ENCODE measurements around the gene MTMR8. TPM values are rescaled to one million over a fixed set of nuclear protein-coding genes. Genes with fewer than 3 reads are reported as not detected.
"Not testable (repeated sequence)": the region's sequence is repeated elsewhere in the genome, so short reads cannot be mapped to it uniquely, and the experiment has no call there.

Gene MTMR8
- total RNA-seq: 1 to 10 TPM; 9.0 to 9.2 TPM
- long read RNA-seq, partial matches to known transcripts: 4 of 7 reads
- long read RNA-seq, other reads (novel, unspliced or antisense): 3 of 7 reads

GRCh38 chrX:64394874-64395567, at the start of gene MTMR8:
Gene MTMR8 (minus strand): TSS chrX:64395452. CDS start chrX:64395363, 89 bp downstream.
- intact Hi-C loops (cut with DNase I, micrococcal nuclease): no loop called here
- ATAC-seq: peak; percentile 96
- DNase-seq: peak; percentile 79 to 83

DNA sequence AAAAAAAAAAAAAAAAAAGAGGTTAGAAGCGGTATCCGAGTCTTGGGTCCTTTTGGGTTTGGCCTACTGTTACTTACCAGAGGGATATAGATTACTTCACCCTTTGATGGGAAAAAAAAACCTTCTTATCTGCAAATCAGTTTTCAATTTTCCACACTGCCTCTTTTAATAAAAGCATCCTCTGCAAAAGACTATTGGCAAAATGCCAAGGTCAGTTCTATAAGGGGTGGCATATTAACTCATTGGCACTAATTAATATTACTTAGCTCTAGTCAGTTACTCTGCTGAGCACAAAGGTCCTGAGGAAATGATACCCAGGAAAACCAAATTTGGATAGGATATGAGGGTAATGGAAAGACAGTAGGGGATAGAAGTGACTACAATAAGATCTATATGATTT, 44.3 kb upstream of the MTMR8 start:
- no peak for DNase-seq
- no peak for ATAC-seq
- intact Hi-C loops (cut with DNase I, micrococcal nuclease): no loop called here

DNA sequence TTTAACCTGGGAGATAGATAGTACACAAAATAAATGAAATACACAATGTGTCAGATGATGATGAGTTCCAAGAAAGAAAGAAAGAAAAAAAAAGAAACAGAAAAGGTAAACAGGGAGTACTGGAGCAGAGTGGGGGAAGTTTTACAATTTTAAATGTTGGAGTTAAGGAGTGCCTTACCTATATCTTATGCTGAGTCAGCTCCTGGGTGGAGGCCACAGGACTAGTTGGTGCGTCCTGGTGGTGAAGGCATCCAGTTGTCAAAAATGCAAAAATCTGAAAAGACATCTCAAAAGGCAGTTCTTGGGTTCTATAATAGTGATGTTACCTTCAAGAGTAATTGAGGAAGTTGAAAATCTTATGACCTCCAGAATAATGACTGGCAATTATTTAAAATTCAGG, 42.4 kb upstream of the MTMR8 start:
- intact Hi-C loops (cut with DNase I, micrococcal nuclease): no loop called here
- ATAC-seq (no peak), DNase-seq (no peak)

DNA sequence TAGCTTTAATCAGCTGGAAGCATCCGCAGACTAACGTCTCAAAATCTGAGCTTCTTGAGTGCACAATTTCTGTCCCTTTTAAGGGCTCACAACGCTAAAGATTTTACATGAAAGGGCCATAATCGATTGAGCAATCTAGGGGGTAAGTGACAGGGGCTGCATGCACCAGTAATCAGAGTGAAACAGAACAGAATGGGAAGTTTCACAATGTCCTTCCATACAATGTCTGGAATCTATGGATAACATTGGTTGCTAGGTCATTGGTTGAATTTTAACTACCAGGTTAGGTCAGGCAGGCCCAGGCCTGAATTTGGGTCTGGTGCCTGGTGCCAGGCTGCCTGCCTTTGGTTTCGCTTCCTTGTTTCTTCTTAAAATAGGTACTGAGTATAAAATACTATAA, 42.0 kb upstream of the MTMR8 start:
- DNase-seq (no peak), ATAC-seq (no peak)
- intact Hi-C loops (cut with DNase I, micrococcal nuclease): no loop called here

DNA sequence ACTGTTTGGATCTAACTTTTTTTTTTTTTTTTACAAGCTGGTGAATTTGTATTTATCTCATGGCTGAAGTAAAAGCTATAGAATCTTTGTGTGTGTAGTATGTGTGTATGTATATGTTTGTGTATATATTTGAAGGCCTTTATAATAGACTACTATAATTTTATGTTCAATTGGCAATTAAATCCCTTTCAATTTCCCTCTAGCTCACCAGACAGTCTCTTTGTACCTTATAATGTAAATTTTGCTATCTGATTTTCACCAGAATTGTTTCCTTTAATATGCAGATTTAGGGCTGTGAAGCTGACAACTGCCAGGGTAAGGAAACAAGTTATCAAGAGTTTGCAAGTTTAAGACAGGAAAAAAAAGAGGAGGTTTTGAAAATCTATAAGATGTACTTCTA, 33.1 kb upstream of the MTMR8 start:
- ATAC-seq (no peak), DNase-seq (no peak)

DNA sequence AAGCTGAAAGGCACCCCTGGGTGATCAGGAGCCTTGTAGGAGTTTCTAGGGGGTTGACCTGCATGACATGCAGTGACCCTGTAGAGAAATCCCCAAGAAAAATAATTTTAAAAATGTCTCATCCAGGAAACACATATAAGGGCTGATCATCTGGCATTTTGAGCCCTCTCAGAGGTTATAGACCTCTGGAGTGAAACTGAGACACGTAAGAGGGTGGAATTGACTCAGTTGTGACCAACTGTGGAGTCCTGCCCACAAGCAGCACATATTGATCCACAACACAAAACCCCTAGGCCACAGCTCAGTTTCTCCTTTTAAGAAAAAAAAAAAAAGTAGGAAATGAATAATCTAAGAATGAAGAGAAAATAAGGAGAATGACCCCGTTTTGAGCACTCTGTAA, 32.5 kb upstream of the MTMR8 start:
- intact Hi-C loops (cut with DNase I, micrococcal nuclease): no loop called here
- ATAC-seq: no peak
- no peak for DNase-seq

More for the DNA sequence above, 33.1 kb upstream of the MTMR8 start:
- intact Hi-C loops (cut with DNase I, micrococcal nuclease): no loop called here

DNA sequence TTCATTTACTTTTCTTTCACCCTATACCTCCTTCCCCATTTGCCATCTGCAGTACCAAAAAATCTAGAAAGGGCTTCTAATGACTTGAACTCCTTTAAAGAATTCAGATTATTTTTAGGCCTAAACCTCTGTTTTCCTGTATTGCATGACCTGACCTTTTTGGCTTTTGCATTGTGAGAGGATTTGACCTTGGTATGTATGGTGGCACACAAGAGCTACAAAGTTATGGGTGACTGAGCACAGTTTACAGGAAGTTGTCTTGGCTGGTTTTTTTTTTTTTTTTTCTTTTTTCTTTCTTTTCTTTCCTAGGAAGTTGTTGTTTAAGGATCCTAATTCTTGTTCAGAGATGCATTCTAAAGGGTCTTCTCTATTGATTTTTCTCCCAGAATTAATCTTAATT, 32.0 kb upstream of the MTMR8 start:
- ATAC-seq (no peak), DNase-seq (no peak)
- intact Hi-C loops (cut with DNase I, micrococcal nuclease): no loop called here

- ATAC-seq; DNase-seq; intact Hi-C loops (cut with DNase I, micrococcal nuclease): not testable (repeated sequence)
Observed at GRCh38 chrX:64409730-64410129, 14.5 kb upstream of the MTMR8 start.

GRCh38 chrX:64398088-64398487, 2.8 kb upstream of the MTMR8 start:
- ATAC-seq: no peak
- intact Hi-C loops (cut with DNase I, micrococcal nuclease): no loop called here
- no peak for DNase-seq

GRCh38 chrX:64395568-64395929, 297 bp upstream of the MTMR8 start:
- no peak for DNase-seq
- intact Hi-C loops (cut with DNase I, micrococcal nuclease): no loop called here
- peak; percentile 3 for ATAC-seq

GRCh38 chrX:64394059-64394873, 986 bp downstream of the MTMR8 start:
- ATAC-seq (no peak), DNase-seq (no peak)
- intact Hi-C loops (cut with DNase I, micrococcal nuclease): no loop called here

DNA sequence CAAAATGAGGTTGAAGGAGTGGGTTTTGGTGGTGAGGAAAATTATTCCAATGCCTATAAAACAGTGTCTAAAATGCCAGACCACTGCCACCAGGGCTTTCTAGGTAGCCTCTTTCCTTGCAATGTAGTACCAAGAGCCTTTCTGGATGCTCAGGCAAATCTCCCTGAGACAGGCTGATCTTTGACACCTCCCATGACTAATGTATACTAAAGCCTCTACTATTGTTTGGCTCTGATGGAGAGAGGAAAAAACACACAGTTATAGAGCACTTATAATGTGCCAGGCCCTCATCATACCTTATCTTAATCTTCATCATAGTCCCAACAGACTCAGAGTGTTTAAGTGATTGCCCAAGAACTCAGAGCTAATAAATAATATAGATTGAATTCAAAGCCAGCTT, 5.8 kb downstream of the MTMR8 start:
- peak; percentile 52 for ATAC-seq
- DNase-seq: no peak
- intact Hi-C loops (cut with DNase I, micrococcal nuclease): no loop called here

DNA sequence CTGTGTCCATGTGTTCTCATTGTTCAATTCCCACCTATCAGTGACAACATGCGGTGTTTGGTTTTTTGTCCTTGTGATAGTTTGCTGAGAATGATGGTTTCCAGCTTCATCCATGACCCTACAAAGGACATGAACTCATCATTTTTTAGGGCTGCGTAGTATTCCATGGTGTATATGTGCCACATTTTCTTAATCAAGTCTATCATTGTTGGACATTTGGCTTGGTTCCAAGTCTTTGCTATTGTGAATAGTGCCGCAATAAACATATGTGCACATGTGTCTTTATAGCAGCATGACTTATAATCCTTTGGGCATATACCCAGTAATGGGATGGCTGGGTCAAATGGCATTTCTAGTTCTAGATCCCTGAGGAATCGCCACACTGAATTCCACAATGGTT, 14.5 kb downstream of the MTMR8 start:
- ATAC-seq; DNase-seq; intact Hi-C loops (cut with DNase I, micrococcal nuclease): not testable (repeated sequence)

- intact Hi-C loops (cut with DNase I, micrococcal nuclease): no loop called here
- DNase-seq (no peak), ATAC-seq (no peak)
Observed at GRCh38 chrX:64379924-64380323, 15.3 kb downstream of the MTMR8 start.

DNA sequence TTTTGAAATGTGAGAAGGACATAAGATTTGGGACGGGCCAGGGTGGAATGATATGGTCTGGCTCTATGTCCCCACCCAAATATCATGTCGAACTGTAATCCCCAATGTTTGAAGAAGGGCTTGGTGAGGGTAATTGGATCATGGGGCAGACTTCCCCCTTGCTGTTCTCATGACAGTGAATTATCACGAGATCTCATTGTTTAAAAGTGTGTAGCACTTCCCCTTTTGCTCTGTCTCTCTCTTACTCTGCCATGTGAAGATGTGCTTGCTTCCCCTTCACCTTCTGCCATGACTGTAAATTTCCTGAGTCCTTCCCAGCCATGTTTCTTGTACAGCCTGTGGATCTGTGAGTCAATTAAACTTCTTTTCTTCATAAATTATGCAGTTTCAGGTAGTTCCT, 17.5 kb downstream of the MTMR8 start:
- no peak for ATAC-seq
- intact Hi-C loops (cut with DNase I, micrococcal nuclease): no loop called here

GRCh38 chrX:64352081-64352480, 43.2 kb downstream of the MTMR8 start:
- peak; percentile 76 for ATAC-seq
- intact Hi-C loops (cut with DNase I, micrococcal nuclease): no loop called here
- no peak for DNase-seq

More for the DNA sequence above, 17.5 kb downstream of the MTMR8 start:
- no peak for DNase-seq

- DNase-seq (no peak), ATAC-seq (peak; percentile 46)
- intact Hi-C loops (cut with DNase I, micrococcal nuclease): no loop called here
Observed at GRCh38 chrX:64350521-64350920, 44.7 kb downstream of the MTMR8 start.

GRCh38 chrX:64350047-64350446, 45.2 kb downstream of the MTMR8 start:
- ATAC-seq (peak; percentile 82), DNase-seq (no peak)
- intact Hi-C loops (cut with DNase I, micrococcal nuclease): no loop called here

DNA sequence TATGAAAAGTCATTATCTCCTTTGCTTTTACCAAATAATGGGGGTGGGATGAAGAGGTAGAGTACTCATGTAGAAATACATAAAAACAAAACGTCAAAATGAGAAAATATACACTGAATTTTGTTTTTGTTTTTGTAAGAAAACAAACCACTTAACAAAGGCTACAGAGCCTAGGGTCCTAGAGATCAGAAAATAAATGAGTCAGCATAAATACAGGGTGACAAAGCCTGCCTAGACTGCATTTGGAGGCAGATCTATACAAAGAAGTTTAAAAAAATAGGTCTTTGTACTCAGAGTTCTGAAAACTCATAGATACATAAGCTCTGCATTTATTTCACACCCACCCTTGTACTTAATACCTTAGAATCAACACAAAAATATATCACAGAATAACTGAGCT, 52.4 kb downstream of the MTMR8 start:
- intact Hi-C loops (cut with DNase I, micrococcal nuclease): no loop called here
- ATAC-seq: no peak
- no peak for DNase-seq

- ATAC-seq: peak; percentile 62
- no peak for DNase-seq
- intact Hi-C loops (cut with DNase I, micrococcal nuclease): no loop called here
Observed at GRCh38 chrX:64338296-64338695, 57.0 kb downstream of the MTMR8 start.

Data from left colon (tissue), 2 donors.